Stimulated activated CD8-positive, alpha-beta memory T cell treated with anti-CD3 and anti-CD28 coated beads, Interleukin-4, amount 100 ng/mL, for 4 hours (primary cell): Measurements from ENCODE around the gene FEN1.

Experiments
- DNase-seq, 2 donors: peaks; one replicate each; pipeline ENCODE4 v3.0.0-alpha.2; 2020; ENCODE audit warnings: low read depth in 2 of 2, low spot score in 1 of 2

FEN1 gene

GRCh38 chr11:61815790-61816735 lies 23.4 kb downstream of the FEN1 start:
- peak in 1 of 2 donors; percentile 49 for DNase-seq

GRCh38 chr11:61816736-61817455 lies 24.2 kb downstream of the FEN1 start, which contains the start of gene FADS1:
Gene FADS1, minus strand, starts transcription at chr11:61817003. Its CDS starts 74 bp downstream, at chr11:61816929.
- DNase-seq: peak; percentile 31 to 60

- DNase-seq: no peak
Measured at GRCh38 chr11:61817471-61818202, 24.9 kb downstream of the FEN1 start.

GRCh38 chr11:61820174-61820573 lies 27.5 kb downstream of the FEN1 start:
- DNase-seq: no peak

GRCh38 chr11:61826930-61827570 lies 34.3 kb downstream of the FEN1 start:
- no peak for DNase-seq

GRCh38 chr11:61827571-61828378 lies 35.1 kb downstream of the FEN1 start, which contains the start of gene FADS2:
Gene FADS2, plus strand, starts transcription at chr11:61828300. Its CDS starts 91 bp downstream, at chr11:61828391.
- DNase-seq: peak; percentile 27 to 44

- no peak for DNase-seq
Measured at GRCh38 chr11:61828379-61828628, 35.6 kb downstream of the FEN1 start.

GRCh38 chr11:61828629-61829407 lies 36.1 kb downstream of the FEN1 start:
- DNase-seq: no peak

- no peak for DNase-seq
Measured at GRCh38 chr11:61829806-61830205, 37.1 kb downstream of the FEN1 start.

GRCh38 chr11:61830237-61831105 lies 37.8 kb downstream of the FEN1 start:
- no peak for DNase-seq

- DNase-seq: no peak
Measured at GRCh38 chr11:61832207-61832606, 39.5 kb downstream of the FEN1 start.

- no peak for DNase-seq
Measured at GRCh38 chr11:61832754-61833153, 40.0 kb downstream of the FEN1 start.

- DNase-seq: no peak
Measured at GRCh38 chr11:61833471-61833870, 40.8 kb downstream of the FEN1 start.

- no peak for DNase-seq
Measured at GRCh38 chr11:61833926-61834277, 41.2 kb downstream of the FEN1 start.

GRCh38 chr11:61834278-61835048 lies 41.8 kb downstream of the FEN1 start:
- peak in 1 of 2 donors; percentile 28 for DNase-seq

GRCh38 chr11:61836193-61836592 lies 43.5 kb downstream of the FEN1 start:
- no peak for DNase-seq

- no peak for DNase-seq
Measured at GRCh38 chr11:61837411-61838005, 44.8 kb downstream of the FEN1 start.
